Suprapubic skin (tissue), 4 donors: ENCODE data around the gene C1orf21. TPM values are rescaled to one million over a fixed set of nuclear protein-coding genes. Genes with fewer than 3 reads are reported as not detected.

Experiments used
- DNase-seq, 2 donors: peaks; one replicate each; pipeline ENCODE4 v3.0.0-alpha.2; 2019; ENCODE audit warnings: low spot score in 2 of 2
- H3K27ac ChIP-seq: fragments of 200-600 bp; sonication (generic); one replicate; pipeline ENCODE4 v1.5.1; 2019
- H3K27me3 ChIP-seq: fragments of 200-600 bp; sonication (generic); one replicate; pipeline ENCODE4 v1.5.1; 2019
- H3K36me3 ChIP-seq: fragments of 200-600 bp; sonication (generic); one replicate; pipeline ENCODE4 v1.5.1; 2019
- H3K4me1 ChIP-seq: fragments of 200-600 bp; sonication (generic); one replicate; pipeline ENCODE4 v1.5.1; 2019
- H3K4me3 ChIP-seq: fragments of 200-600 bp; sonication (generic); one replicate; pipeline ENCODE4 v1.5.1; 2019; ENCODE audit warnings: mild to moderate bottlenecking
- H3K9me3 ChIP-seq: fragments of 200-600 bp; sonication (generic); one replicate; pipeline ENCODE4 v1.5.1; 2019
- CTCF ChIP-seq, 2 donors: fragments of 200-600 bp in 1 of 2; fragments of 450-650 bp in 1 of 2; sonication (generic) in 1 of 2; IDR thresholded peaks; one replicate each; pipeline ENCODE4 v1.5.1; 2016 to 2019; ENCODE audit warnings: antibody characterized with exemption in 2 of 2, mild to moderate bottlenecking in 1 of 2, moderate library complexity in 1 of 2
- EP300 ChIP-seq: sonication (generic); formaldehyde crosslinking; IDR thresholded peaks from one replicate; pipeline ENCODE4 v1.6.1; 2017; ENCODE audit warnings: antibody characterized with exemption
- POLR2A ChIP-seq, 2 donors: fragments of 450-650 bp; IDR thresholded peaks; one replicate each; pipeline ENCODE4 v1.6.1; 2017; ENCODE audit warnings: antibody characterized with exemption in 2 of 2, mild to moderate bottlenecking in 2 of 2, moderate library complexity in 2 of 2
- POLR2AphosphoS5 ChIP-seq, 3 donors: sonication (generic); formaldehyde crosslinking; IDR thresholded peaks; one replicate each; pipeline ENCODE4 v1.6.1; 2017; ENCODE audit warnings: antibody characterized with exemption in 3 of 3
- WGBS: methylation state at CpG from one replicate; pipeline ENCODE4 v1.1.5; 2018; 5-methylcytosine and 5-hydroxymethylcytosine counted together
- total RNA-seq, 4 donors: library from RNA; depleted of rRNA; stranded (reverse); fragments of >200 nt; gene quantifications; one replicate each; pipeline ENCODE4 v1.1.0, GENCODE V29; 2016

The C1orf21 gene
- total RNA-seq, 4 donors from 2014 or later, result 73.0 to 95.7 (median 79.2) TPM

- peak overlapping the region; percentile 86 for H3K27ac ChIP-seq
- H3K36me3 ChIP-seq, result no peaks in the 10 kb centered on the region
- DNase-seq, result no peak
- TF ChIP-seq EP300 (no peak), CTCF (IDR thresholded peaks at IDR 0.05) (no peak), POLR2AphosphoS5 (IDR thresholded peaks at IDR 0.05) (no peak), POLR2A (IDR thresholded peaks at IDR 0.05) (no peak)
- no peaks in the 10 kb centered on the region for H3K9me3 ChIP-seq
- no peak overlapping the region for H3K4me3 ChIP-seq
- H3K27me3 ChIP-seq, result no peaks in the 10 kb centered on the region
- H3K4me1 ChIP-seq, result peaks cover 77% of the 10 kb centered on the region
- 46% methylated on average over 3 of the region's 3 CpGs for WGBS
Measured at GRCh38 chr1:184627007-184627341, 240.1 kb downstream of the C1orf21 start.

DNA sequence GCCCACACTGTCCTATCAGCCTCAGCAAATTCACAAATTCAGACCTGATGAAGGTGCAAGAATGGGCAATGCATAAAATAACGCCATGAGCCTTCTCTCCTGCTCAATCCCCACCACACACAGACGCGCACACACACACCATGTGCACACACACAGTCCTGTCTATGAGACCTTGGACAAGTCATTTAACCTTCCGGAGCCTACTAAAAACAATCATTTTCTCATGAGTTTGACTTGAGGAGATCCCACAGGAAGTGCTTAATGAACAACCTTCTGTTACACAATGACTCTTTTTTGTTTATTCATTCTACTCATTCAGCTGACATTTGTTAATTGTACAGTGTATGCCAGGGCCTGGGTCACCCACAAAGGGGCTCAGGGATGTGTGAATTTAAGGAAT lies 242.4 kb downstream of the C1orf21 start:
- WGBS, result 90% methylated on average over 4 of the region's 4 CpGs
- H3K36me3 ChIP-seq, result no peaks in the 10 kb centered on the region
- H3K27me3 ChIP-seq, result no peaks in the 10 kb centered on the region
- H3K9me3 ChIP-seq, result no peaks in the 10 kb centered on the region
- H3K27ac ChIP-seq, result peak overlapping the region; percentile 82
- no peak for DNase-seq
- TF ChIP-seq POLR2A (IDR thresholded peaks at IDR 0.05) (no peak), CTCF (IDR thresholded peaks at IDR 0.05) (no peak), POLR2AphosphoS5 (IDR thresholded peaks at IDR 0.05) (no peak), EP300 (no peak)
- no peak overlapping the region for H3K4me3 ChIP-seq
- peaks cover 56% of the 10 kb centered on the region for H3K4me1 ChIP-seq

GRCh38 chr1:184630679-184631060 lies 243.8 kb downstream of the C1orf21 start:
- no peaks in the 10 kb centered on the region for H3K27me3 ChIP-seq
- TF ChIP-seq POLR2AphosphoS5 (IDR thresholded peaks at IDR 0.05) (no peak), POLR2A (IDR thresholded peaks at IDR 0.05) (no peak), EP300 (no peak), CTCF (IDR thresholded peaks at IDR 0.05) (no peak)
- WGBS, result 78% methylated on average over 5 of the region's 5 CpGs
- no peak for DNase-seq
- H3K36me3 ChIP-seq, result no peaks in the 10 kb centered on the region
- no peaks in the 10 kb centered on the region for H3K9me3 ChIP-seq
- H3K27ac ChIP-seq, result peak overlapping the region; percentile 82
- peaks cover 47% of the 10 kb centered on the region for H3K4me1 ChIP-seq
- no peak overlapping the region for H3K4me3 ChIP-seq

DNA sequence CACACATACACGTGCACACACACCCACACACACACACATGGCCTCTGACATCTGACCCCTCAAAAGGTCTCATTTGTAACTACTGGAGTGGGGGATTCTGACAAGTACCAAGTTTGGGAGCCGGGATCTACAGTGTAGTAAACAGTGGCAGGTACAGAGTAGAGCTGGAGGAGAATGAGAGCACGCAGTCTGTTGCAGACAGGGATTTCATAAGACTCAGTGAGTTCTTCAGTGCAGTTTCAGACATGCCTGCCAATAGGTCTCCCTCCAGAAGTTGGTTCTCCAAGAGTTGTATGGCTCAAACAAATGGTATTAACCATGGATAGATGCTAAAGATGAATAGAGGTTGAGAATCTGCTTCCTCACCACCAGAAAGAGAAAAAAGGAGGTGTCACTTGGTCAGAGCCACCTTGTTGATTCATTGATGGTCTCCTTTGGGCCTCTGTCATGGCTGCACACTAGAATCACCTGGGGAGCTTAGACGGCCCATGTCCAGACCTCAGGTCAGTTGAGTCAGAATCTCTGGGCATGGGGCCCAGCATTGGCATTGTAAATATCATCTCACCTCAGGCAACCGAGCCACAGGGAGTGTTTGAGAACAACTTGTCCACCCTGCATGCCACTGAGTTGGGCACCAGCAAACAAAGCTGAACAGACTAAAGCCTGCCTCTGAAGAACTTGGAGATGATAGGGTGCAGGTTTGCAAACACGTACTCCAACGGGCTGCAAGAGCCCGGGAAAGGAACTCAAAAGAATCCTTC lies 245.8 kb downstream of the C1orf21 start:
- Histone ChIP-seq H3K4me3 (no peak overlapping the region), H3K36me3 (no peaks in the 10 kb centered on the region), H3K9me3 (no peaks in the 10 kb centered on the region), H3K4me1 (peaks cover 35% of the 10 kb centered on the region), H3K27ac (no peak overlapping the region), H3K27me3 (no peaks in the 10 kb centered on the region)
- WGBS, result 89% methylated on average over 6 of the region's 8 CpGs
- TF ChIP-seq EP300 (no peak), POLR2AphosphoS5 (IDR thresholded peaks at IDR 0.05) (no peak), POLR2A (IDR thresholded peaks at IDR 0.05) (no peak), CTCF (IDR thresholded peaks at IDR 0.05) (no peak)
- no peak for DNase-seq

- DNase-seq, result no peak
- 78% methylated on average over 4 of the region's 4 CpGs for WGBS
- no peak overlapping the region for H3K27ac ChIP-seq
Measured at GRCh38 chr1:184633785-184634184, 247.0 kb downstream of the C1orf21 start.

More at GRCh38 chr1:184633785-184634184, 247.0 kb downstream of the C1orf21 start:
- peaks cover 29% of the 10 kb centered on the region for H3K4me1 ChIP-seq
- no peaks in the 10 kb centered on the region for H3K27me3 ChIP-seq
- H3K36me3 ChIP-seq, result no peaks in the 10 kb centered on the region
- H3K4me3 ChIP-seq, result no peak overlapping the region
- no peaks in the 10 kb centered on the region for H3K9me3 ChIP-seq
- TF ChIP-seq CTCF (IDR thresholded peaks at IDR 0.05), result no peak
- no peak for TF ChIP-seq POLR2AphosphoS5 (IDR thresholded peaks at IDR 0.05)
- no peak for TF ChIP-seq POLR2A (IDR thresholded peaks at IDR 0.05)
